Aorta (tissue), 5 donors: ENCODE data around the gene PTPN13. TPM values are rescaled to one million over a fixed set of nuclear protein-coding genes. Genes with fewer than 3 reads are reported as not detected.

ENCODE experiments used
- ATAC-seq: fragments of 200-7000 bp; cut with Tn5 transposase; one replicate; pipeline ENCODE4 v1.9.1; 2022; ENCODE audit warnings: moderate library complexity; ENCODE audit not compliant: low FRiP score
- DNase-seq, 2 donors: peaks; one replicate each; pipeline ENCODE4 v3.0.0-alpha.2; 2020
- H3K27ac ChIP-seq, 2 donors: one replicate each; pipeline ENCODE4 v1.5.1; 2013; ENCODE audit warnings: low read length in 2 of 2, mild to moderate bottlenecking in 2 of 2, moderate library complexity in 2 of 2, control low read depth in 1 of 2, inconsistent platforms in 1 of 2, low read depth in 1 of 2
- H3K27me3 ChIP-seq, 2 donors: one replicate each; pipeline ENCODE4 v1.6.1; 2013; ENCODE audit warnings: control low read depth in 1 of 2, low read length in 1 of 2, mild to moderate bottlenecking in 1 of 2, moderate library complexity in 1 of 2; ENCODE audit not compliant: insufficient read depth in 2 of 2, control insufficient read depth in 1 of 2
- H3K36me3 ChIP-seq, 2 donors: one replicate each; pipeline ENCODE4 v1.6.1; 2013; ENCODE audit warnings: control low read depth in 1 of 2, low read length in 1 of 2, mild to moderate bottlenecking in 1 of 2; ENCODE audit not compliant: insufficient read depth in 2 of 2, control insufficient read depth in 1 of 2
- H3K4me1 ChIP-seq, 2 donors: one replicate each; pipeline ENCODE4 v1.6.1; 2013; ENCODE audit warnings: low read length in 2 of 2, control low read depth in 1 of 2, mild to moderate bottlenecking in 1 of 2, moderate library complexity in 1 of 2; ENCODE audit not compliant: insufficient read depth in 2 of 2, control insufficient read depth in 1 of 2
- H3K4me3 ChIP-seq, 2 donors: one replicate each; pipeline ENCODE4 v1.5.1; 2013; ENCODE audit warnings: low read length in 2 of 2, control low read depth in 1 of 2, mild to moderate bottlenecking in 1 of 2
- H3K9me3 ChIP-seq: one replicate; pipeline ENCODE4 v1.6.1; 2013; ENCODE audit warnings: mild to moderate bottlenecking, low read length; ENCODE audit not compliant: control insufficient read depth
- WGBS, 2 donors: extraction: QIAGEN DNeasy Blood & Tissue Kit; methylation state at CpG; one replicate each; pipeline ENCODE4 v1.1.7; 2013; 5-methylcytosine and 5-hydroxymethylcytosine counted together
- intact Hi-C, 2 donors: fragments of 100-400 bp; cut with DNase I; formaldehyde crosslinking; loops; one replicate each; pipeline versions ENCODE4 v1.14.2 to v1.15.0; 2022
- long read RNA-seq, 2 donors: library from polyadenylated mRNA; unstranded; transcript quantifications; one replicate each; pipeline ENCODE4 v2.0.0, GENCODE V29; 2020 to 2021
- polyA plus RNA-seq, 2 donors: library from polyadenylated mRNA; stranded (reverse); fragments of 200-250 nt; gene quantifications; one replicate each; pipeline ENCODE4 v1.2.3, GENCODE V29; 2013
- total RNA-seq, 2 donors: library from RNA; stranded (reverse); fragmentation: NEBNext Ultra II Directional; extraction: Animal tissue kit (Norgen Biotek cat#: 25700); gene quantifications; one replicate each; pipeline ENCODE4 v1.2.1, GENCODE V29; 2021
- donor health status: healthy with polysubstance abuse.
- donor health status: Bipolar disorder and iron deficiency.
- donor health status: DM: no; HTN: no; CAD: no.
- donor health status: DM: no; HTN: no; CAD: no.
- donor health status: DM: yes; HTN: yes; CAD: no.

PTPN13 gene, protein sequence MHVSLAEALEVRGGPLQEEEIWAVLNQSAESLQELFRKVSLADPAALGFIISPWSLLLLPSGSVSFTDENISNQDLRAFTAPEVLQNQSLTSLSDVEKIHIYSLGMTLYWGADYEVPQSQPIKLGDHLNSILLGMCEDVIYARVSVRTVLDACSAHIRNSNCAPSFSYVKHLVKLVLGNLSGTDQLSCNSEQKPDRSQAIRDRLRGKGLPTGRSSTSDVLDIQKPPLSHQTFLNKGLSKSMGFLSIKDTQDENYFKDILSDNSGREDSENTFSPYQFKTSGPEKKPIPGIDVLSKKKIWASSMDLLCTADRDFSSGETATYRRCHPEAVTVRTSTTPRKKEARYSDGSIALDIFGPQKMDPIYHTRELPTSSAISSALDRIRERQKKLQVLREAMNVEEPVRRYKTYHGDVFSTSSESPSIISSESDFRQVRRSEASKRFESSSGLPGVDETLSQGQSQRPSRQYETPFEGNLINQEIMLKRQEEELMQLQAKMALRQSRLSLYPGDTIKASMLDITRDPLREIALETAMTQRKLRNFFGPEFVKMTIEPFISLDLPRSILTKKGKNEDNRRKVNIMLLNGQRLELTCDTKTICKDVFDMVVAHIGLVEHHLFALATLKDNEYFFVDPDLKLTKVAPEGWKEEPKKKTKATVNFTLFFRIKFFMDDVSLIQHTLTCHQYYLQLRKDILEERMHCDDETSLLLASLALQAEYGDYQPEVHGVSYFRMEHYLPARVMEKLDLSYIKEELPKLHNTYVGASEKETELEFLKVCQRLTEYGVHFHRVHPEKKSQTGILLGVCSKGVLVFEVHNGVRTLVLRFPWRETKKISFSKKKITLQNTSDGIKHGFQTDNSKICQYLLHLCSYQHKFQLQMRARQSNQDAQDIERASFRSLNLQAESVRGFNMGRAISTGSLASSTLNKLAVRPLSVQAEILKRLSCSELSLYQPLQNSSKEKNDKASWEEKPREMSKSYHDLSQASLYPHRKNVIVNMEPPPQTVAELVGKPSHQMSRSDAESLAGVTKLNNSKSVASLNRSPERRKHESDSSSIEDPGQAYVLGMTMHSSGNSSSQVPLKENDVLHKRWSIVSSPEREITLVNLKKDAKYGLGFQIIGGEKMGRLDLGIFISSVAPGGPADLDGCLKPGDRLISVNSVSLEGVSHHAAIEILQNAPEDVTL (N-terminal part only)
- total RNA-seq (10 to 100 TPM; 12.7 to 30.1 TPM), polyA plus RNA-seq (10 to 100 TPM in 1 of 2 donors, 1 to 10 TPM in 1; 1.4 to 10.2 TPM)
- long read RNA-seq, donor 1, partial matches to known transcripts, result 12 of 14 reads
- long read RNA-seq, donor 1, other reads (novel, unspliced or antisense), result 1 of 14 reads
- long read RNA-seq, donor 2, partial matches to known transcripts, result 8 of 13 reads
- long read RNA-seq, donor 2, other reads (novel, unspliced or antisense), result 5 of 13 reads

- WGBS, 2 donors, result 1% methylated on average over 60 of the region's 60 CpGs
- H3K27me3 ChIP-seq, result no peaks in the 10 kb centered on the region
- ATAC-seq, result peak; percentile 99
- intact Hi-C loops, result loop anchor here (5.0 to 10.0 kb wide), 2 partner anchors 298 to 301 kb away; partner anchors contain the start of gene C4orf36 (in 2 of the 2)
- H3K27ac ChIP-seq, result peak within 1 kb of the TSS in 1 of 2 donors; percentile 62
- peak within 1 kb of the TSS; percentile 53 to 89 for H3K4me3 ChIP-seq
- peak; percentile 97 to 99 for DNase-seq
- H3K4me1 ChIP-seq, result peaks cover 0 to 3% of the 10 kb centered on the region in 2 donors
- no peaks in the 10 kb centered on the region for H3K36me3 ChIP-seq
- no peaks in the 10 kb centered on the region for H3K9me3 ChIP-seq
These were observed at the start of gene PTPN13 for GRCh38 chr4:86593688-86594558. TSS of gene PTPN13 (plus strand) at chr4:86594315. CDS start at chr4:86635257, 40,942 bp downstream.

- Histone ChIP-seq H3K36me3 (no peaks in the 10 kb centered on the region), H3K27me3 (no peaks in the 10 kb centered on the region), H3K27ac (no peak overlapping the region), H3K9me3 (no peaks in the 10 kb centered on the region), H3K4me3 (no peak overlapping the region), H3K4me1 (no peaks in the 10 kb centered on the region)
- intact Hi-C loops, result no loop called here
- DNase-seq, result no peak
- 92 to 98% methylated on average over 22 of the region's 22 CpGs for WGBS, 2 donors
- ATAC-seq, result no peak
These were observed 47.0 kb upstream of the PTPN13 start for GRCh38 chr4:86547140-86547539.

DNA sequence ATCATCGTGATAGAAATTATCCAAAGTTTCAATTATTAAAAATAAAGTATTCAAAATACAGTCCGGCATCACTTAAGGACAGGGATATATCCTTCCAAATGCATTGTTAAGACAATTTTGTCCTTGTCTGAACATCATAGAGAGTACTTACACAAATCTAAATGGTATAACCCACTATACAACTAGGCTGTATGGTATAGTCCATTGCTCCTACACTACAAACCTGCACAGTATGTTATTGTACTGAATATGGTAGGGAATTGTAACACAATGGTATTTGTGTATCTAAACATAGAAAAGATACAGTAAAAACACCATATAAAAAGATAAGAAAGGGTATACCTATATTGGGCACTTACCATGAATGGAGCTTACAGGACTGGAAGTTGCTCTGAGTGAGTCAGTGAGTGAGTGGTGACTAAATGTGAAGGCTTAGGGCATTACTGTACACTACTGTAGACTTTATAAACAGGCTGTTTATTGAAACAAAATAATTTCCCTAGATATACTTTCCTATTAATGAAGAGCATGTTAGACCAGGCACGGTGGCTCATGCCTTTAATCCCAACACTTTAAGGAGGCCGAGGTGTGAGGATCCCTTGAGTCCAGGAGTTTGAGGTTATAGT lies 44.8 kb upstream of the PTPN13 start:
- no peak for DNase-seq
- H3K27ac ChIP-seq, result no peak overlapping the region
- no peak overlapping the region for H3K4me3 ChIP-seq
- H3K9me3 ChIP-seq, result no peaks in the 10 kb centered on the region
- intact Hi-C loops, result no loop called here
- H3K27me3 ChIP-seq, result no peaks in the 10 kb centered on the region
- no peaks in the 10 kb centered on the region for H3K36me3 ChIP-seq
- ATAC-seq, result no peak
- no peaks in the 10 kb centered on the region for H3K4me1 ChIP-seq
- 94% methylated on average over 4 of the region's 4 CpGs for WGBS, 2 donors

DNA sequence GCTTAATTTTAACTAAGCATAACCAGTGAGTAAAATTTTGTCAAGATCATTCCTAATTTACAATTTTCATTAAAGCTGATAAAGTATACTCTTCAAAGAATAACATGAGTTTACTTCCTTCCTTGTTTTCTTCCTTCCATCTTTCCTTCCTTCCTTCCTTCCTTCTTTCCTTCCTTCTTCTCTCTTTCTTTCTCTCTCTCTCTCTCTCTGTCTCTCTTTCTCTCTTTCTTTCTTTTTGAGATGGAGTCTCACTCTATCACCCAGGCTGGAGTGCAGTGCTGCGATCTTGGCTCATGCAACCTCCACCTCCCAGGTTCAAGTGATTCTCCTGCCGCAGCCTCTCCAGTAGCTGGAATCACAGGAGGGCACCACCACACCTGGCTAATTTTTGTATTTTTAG lies 42.7 kb upstream of the PTPN13 start:
- ATAC-seq (no peak), DNase-seq (no peak)
- no peaks in the 10 kb centered on the region for H3K9me3 ChIP-seq
- intact Hi-C loops, result no loop called here
- H3K4me3 ChIP-seq, result no peak overlapping the region
- no peaks in the 10 kb centered on the region for H3K4me1 ChIP-seq
- 96 to 97% methylated on average over 2 of the region's 2 CpGs for WGBS, 2 donors
- no peaks in the 10 kb centered on the region for H3K36me3 ChIP-seq
- H3K27ac ChIP-seq, result no peak overlapping the region
- H3K27me3 ChIP-seq, result no peaks in the 10 kb centered on the region

DNA sequence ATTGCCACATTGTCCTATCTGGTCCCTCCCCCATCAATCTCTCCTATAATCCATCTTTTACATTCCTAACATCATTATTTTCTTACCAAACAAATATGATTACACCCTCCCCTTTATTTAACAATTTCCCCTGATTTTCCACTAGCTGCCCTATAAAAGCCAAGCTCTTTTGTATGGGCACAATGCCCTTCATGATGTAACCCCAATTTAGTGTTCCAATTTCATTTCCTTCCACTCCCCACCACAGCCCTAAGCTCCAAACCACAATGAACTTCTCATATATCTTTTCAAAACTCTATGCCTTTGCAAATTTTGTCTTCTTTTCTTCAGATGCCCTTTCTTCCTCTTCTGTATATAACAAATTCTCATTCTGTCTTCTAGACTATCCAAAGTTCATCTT lies 39.5 kb upstream of the PTPN13 start:
- Histone ChIP-seq H3K27ac (no peak overlapping the region), H3K4me3 (no peak overlapping the region), H3K27me3 (no peaks in the 10 kb centered on the region), H3K9me3 (no peaks in the 10 kb centered on the region), H3K36me3 (no peaks in the 10 kb centered on the region), H3K4me1 (no peaks in the 10 kb centered on the region)
- no peak for ATAC-seq
- intact Hi-C loops, result no loop called here
- no peak for DNase-seq

DNA sequence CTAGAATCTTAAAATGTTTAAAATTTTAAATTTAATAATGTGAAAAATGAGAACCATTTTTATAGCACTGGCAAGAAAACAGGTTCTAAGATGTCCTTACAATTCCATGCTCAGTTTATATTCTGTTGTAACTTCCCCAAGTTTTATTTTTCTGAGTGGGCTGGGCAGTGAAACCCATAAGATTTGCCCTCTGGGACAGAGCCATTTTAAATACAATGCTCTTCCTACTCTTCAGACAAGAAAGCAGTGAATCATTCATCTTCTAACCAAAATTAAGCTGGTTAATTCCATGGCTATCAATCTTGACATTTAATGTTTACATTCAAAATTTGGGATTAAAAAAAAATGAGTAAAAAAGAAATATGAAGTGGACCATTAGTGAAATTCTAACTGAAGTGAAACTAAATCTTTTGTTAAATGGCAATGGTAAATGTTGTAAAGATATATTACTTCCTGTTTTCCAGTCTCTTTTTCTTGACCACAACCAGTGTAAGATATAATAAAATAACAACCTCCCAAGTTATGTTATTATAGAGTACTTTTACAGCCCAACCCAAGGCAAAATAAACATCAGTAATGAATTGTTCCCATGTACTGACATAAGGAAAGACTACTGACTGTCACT lies 37.2 kb upstream of the PTPN13 start:
- DNase-seq (no peak), ATAC-seq (no peak)
- intact Hi-C loops, result no loop called here
- Histone ChIP-seq H3K27me3 (no peaks in the 10 kb centered on the region), H3K4me1 (no peaks in the 10 kb centered on the region), H3K36me3 (no peaks in the 10 kb centered on the region), H3K27ac (no peak overlapping the region), H3K9me3 (no peaks in the 10 kb centered on the region), H3K4me3 (no peak overlapping the region)

DNA sequence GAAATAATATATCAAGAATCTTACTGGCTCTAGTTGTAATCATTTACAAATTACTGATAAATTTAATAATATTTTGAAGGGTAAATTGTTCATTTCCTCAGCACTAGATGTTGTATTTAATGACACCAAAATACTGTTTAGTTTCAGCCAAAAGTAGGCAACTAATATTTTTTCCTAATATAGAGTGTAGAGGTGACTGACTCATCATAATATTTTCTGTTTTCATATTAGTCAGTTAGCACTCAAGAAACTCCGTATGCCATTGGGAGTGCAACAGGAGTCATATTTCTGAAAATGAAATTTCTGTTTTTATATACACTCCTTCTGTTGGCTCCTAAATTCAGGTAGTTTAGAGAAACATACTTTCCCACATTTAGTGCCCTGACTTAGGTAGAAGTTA lies 36.6 kb upstream of the PTPN13 start:
- Histone ChIP-seq H3K27me3 (no peaks in the 10 kb centered on the region), H3K4me1 (no peaks in the 10 kb centered on the region), H3K4me3 (no peak overlapping the region), H3K9me3 (no peaks in the 10 kb centered on the region), H3K36me3 (no peaks in the 10 kb centered on the region), H3K27ac (no peak overlapping the region)
- intact Hi-C loops, result no loop called here
- no peak for ATAC-seq
- DNase-seq, result no peak
- 8 to 16% methylated on average over 1 of the region's 1 CpG for WGBS, 2 donors
